OCI-LY3 (cell line): ENCODE results near the gene VMP1.
"Not testable (repeated sequence)": the region's sequence is repeated elsewhere in the genome, so short reads cannot be mapped to it uniquely, and the experiment has no call there.

Experiments
- EZH2phosphoT487 ChIP-seq: fragments of 200-600 bp; shearing (Covaris generic); IDR thresholded peaks from 2 replicates; pipeline ENCODE4 v1.6.1; 2018; ENCODE audit warnings: antibody characterized with exemption, mixed run types, low read depth
- TF ChIP-seq, protein P1 (sequence below): fragments of 200-600, 300-600 bp; sonication (generic); IDR thresholded peaks from 2 replicates; pipeline ENCODE4 v1.5.1; 2014; ENCODE audit warnings: antibody characterized with exemption, low read length, low read depth

DNA sequence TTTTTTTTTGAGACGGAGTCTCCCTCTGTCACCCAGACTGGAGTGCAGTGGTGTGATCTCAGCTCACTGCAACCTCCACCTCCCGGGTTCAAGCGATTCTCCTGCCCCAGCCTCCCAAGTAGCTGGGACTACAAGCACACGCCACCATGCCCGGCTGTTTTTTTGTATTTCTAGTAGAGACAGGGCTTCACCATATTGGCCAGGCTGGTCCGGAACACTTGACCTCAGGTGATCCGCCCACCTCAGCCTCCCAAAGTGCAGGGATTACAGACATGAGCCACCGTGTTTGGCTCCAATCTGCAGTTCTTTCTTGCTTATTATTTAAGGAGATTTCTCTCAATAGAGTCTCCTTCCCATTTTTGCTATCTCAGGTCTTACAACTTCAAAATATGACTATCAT, 82.4 kb downstream of the VMP1 start:
- TF ChIP-seq, protein P1, sequence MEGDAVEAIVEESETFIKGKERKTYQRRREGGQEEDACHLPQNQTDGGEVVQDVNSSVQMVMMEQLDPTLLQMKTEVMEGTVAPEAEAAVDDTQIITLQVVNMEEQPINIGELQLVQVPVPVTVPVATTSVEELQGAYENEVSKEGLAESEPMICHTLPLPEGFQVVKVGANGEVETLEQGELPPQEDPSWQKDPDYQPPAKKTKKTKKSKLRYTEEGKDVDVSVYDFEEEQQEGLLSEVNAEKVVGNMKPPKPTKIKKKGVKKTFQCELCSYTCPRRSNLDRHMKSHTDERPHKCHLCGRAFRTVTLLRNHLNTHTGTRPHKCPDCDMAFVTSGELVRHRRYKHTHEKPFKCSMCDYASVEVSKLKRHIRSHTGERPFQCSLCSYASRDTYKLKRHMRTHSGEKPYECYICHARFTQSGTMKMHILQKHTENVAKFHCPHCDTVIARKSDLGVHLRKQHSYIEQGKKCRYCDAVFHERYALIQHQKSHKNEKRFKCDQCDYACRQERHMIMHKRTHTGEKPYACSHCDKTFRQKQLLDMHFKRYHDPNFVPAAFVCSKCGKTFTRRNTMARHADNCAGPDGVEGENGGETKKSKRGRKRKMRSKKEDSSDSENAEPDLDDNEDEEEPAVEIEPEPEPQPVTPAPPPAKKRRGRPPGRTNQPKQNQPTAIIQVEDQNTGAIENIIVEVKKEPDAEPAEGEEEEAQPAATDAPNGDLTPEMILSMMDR: not testable (repeated sequence)
- not testable (repeated sequence) for TF ChIP-seq EZH2phosphoT487
